ENCODE measurements around the gene CMSS1.

- no peak for TF ChIP-seq POLR2A (IDR thresholded peaks at IDR 0.05)
- TF ChIP-seq CTCF (IDR thresholded peaks at IDR 0.05), result no peak
Measured at GRCh38 chr3:99866261-99866761, 48.6 kb downstream of the CMSS1 start.

All from Peyer's patch (tissue), 4 donors.